NCI-H1436 treated with DMSO at 0.1 percent for 48 hours (cell line): ENCODE data around the gene PPEF2.

Source experiments
- DNase-seq: peaks from one replicate; lab custom pipeline; 2025; lab: John Stamatoyannopoulos, UW

Gene PPEF2

DNA sequence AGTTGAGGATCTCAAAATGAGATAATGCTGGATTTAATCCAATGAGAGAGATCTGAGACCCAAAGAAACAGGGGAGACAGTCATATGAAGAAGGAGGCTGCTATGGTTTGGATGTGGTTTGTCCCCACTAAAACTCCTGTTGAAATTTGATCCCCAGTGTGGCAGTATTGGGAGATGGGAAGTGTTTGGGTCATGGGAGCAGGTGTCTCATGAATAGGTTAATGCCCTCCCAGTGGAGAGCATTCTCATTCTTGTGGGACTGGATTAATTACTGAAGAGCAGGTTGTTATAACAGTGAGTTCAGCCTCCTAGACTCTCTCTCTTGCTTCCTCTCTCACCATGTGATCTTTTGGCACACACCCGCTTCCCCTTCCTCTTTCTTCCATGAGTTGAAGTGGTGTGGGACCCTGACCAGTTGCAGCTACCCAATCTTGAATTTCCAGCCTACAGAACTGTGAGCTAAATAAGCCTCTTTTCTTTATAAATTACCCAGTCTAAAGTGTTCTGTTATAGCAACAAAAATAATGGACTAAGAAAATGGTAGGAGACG is 70.3 kb downstream of the PPEF2 start:
- peak; percentile 4 for DNase-seq

DNA sequence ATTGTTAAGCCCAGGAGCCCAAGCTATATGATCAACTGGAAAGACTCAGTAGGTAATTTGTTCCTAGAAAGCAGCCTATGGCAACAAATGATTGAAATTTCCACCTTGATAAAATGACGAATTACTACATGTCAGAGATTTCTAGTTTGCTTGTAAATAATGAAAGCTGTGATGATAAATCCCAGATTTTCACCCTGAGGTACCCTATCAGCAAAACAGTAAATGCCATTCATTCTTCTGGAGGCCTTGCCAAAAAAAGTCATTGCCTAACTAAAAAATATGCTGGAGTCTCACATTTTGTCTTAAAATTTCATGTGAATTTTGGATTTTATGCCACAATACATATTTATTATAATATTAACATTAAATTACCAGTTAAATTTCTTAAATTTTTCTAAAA is 71.3 kb downstream of the PPEF2 start:
- DNase-seq, result no peak

DNA sequence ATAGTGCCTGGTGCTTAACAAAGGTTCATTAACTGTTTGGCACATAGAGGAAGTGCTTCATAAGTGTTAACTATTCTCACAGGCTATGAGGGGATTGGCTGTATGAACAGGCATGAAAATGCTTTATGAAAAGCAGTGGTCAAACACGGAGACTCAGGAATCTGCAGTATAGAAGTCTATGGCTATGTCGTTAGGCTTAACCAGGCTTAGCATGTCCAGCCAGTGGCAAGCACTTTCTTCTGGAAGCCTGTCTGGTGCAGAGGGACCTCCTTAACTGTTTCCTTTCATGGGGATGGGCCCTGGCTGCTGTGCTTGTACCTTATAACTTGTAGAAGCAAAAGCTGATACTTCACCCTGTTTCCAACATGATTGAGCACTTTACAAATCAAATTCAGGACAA is 78.4 kb downstream of the PPEF2 start:
- no peak for DNase-seq

DNA sequence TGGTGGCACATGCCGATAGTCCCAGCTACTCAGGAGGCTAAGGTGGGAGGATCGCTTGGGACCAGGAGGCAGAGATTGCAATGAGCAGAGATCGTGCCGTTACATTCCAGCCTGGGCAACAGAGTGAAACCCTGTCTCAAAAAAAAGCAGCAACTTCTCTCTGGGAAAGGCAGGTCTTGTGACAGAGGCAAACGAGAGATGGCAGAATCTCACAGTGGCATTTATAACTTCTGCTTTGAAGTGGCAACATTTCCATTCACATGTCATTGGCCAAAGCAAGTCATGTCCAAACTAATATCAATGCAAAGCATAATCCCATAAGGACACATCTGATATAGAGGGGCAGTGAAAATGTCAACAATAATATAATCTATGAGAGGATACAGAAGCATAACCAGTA is 79.8 kb downstream of the PPEF2 start:
- no peak for DNase-seq

- no peak for DNase-seq
Observed at GRCh38 chr4:75821966-75822365, 80.3 kb downstream of the PPEF2 start.

- DNase-seq, result no peak
Observed at GRCh38 chr4:75821216-75821615, 81.0 kb downstream of the PPEF2 start.

- no peak for DNase-seq
Observed at GRCh38 chr4:75820676-75821075, 81.6 kb downstream of the PPEF2 start.

DNA sequence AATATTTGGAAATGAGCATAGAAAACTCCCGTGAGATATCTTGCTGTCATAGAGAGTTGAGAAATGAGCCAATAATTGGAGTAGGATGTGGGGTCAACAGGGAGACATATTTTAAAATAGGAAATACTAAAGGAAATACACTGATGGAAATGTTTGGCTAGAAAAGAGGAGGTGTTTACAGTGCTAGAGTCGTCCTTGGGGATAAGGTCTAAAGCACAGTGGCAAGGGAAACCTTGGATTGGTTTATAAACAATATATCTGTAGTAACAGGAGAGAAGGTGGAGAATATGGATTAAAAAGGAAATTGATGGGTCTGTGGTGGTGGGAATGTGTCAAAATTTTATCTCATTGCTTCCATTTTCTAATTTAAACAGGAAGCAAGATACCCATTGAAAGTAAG is 82.1 kb downstream of the PPEF2 start:
- DNase-seq, result no peak

- DNase-seq, result no peak
Observed at GRCh38 chr4:75819121-75819520, 83.1 kb downstream of the PPEF2 start.

DNA sequence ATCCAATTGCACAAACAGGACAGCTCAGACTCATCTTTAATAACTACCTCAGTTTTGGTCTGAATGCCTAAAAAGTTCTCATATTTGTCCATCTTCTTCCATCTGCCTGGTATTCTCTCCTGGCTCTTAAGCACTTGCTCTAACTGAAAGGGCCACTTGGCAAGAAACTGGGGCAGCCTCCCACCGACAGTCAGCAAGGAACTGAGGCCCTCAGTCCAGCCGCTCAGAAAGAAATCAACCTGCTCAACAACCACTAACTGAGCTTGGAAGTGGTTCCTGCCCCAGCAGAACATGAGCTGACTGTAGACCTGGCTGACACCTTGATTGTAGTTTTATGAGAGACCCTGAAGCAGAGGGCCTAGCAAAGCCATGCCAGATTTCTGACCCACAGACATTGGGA is 84.4 kb downstream of the PPEF2 start:
- no peak for DNase-seq
